Liver (tissue), 9 donors: ENCODE data around the gene PTTG1IP. TPM values are rescaled to one million over a fixed set of nuclear protein-coding genes. Genes with fewer than 3 reads are reported as not detected.

ENCODE experiments used
- DNase-seq: peaks from one replicate; pipeline ENCODE4 v3.0.0-alpha.2; 2017; ENCODE audit warnings: low spot score
- H3K27ac ChIP-seq, 2 donors: one replicate each; pipeline ENCODE4 v1.7.0; 2013; ENCODE audit warnings: inconsistent platforms in 2 of 2, low read length in 2 of 2, control low read depth in 1 of 2, low read depth in 1 of 2, mild to moderate bottlenecking in 1 of 2
- H3K27me3 ChIP-seq, 4 donors: one replicate each; pipeline versions ENCODE4 v1.6.1 to v1.7.0; 2013; ENCODE audit warnings: low read length in 3 of 4, inconsistent platforms in 1 of 4, mild to moderate bottlenecking in 1 of 4, moderate library complexity in 1 of 4; ENCODE audit not compliant: control insufficient read depth in 4 of 4, insufficient read depth in 4 of 4
- H3K36me3 ChIP-seq, 4 donors: one replicate each; pipeline versions ENCODE4 v1.6.1 to v1.7.0; 2013; ENCODE audit warnings: low read length in 3 of 4, mild to moderate bottlenecking in 3 of 4, low read depth in 1 of 4, moderate library complexity in 1 of 4; ENCODE audit not compliant: control insufficient read depth in 4 of 4, insufficient read depth in 3 of 4
- H3K4me1 ChIP-seq, 4 donors: one replicate each; pipeline versions ENCODE4 v1.6.1 to v1.7.0; 2013; ENCODE audit warnings: low read length in 3 of 4, mild to moderate bottlenecking in 3 of 4, moderate library complexity in 1 of 4; ENCODE audit not compliant: control insufficient read depth in 4 of 4, insufficient read depth in 4 of 4
- H3K4me3 ChIP-seq, 3 donors: one replicate each; pipeline versions ENCODE4 v1.6.1 to v1.7.0; 2013; ENCODE audit warnings: low read length in 3 of 3, control low read depth in 1 of 3, low read depth in 1 of 3, mild to moderate bottlenecking in 1 of 3
- H3K9ac ChIP-seq, 2 donors: one replicate each; pipeline ENCODE4 v1.7.0; 2013; ENCODE audit warnings: low read length in 2 of 2, mild to moderate bottlenecking in 2 of 2, moderate library complexity in 2 of 2, control low read depth in 1 of 2, low read depth in 1 of 2
- H3K9me3 ChIP-seq, 4 donors: one replicate each; pipeline versions ENCODE4 v1.6.1 to v1.7.0; 2013; ENCODE audit warnings: low read length in 3 of 4; ENCODE audit not compliant: control insufficient read depth in 4 of 4
- FOXA1 ChIP-seq: IDR thresholded peaks from 2 replicates; pipeline ENCODE4 v1.6.1; 2016; ENCODE audit warnings: antibody characterized with exemption
- FOXA2 ChIP-seq: IDR thresholded peaks from 2 replicates; pipeline ENCODE4 v1.6.1; 2016; ENCODE audit warnings: antibody characterized with exemption
- GABPA ChIP-seq, 2 donors: IDR thresholded peaks in 1 of 2; conservative IDR thresholded peaks in 1 of 2; 2 replicates each; pipeline ENCODE4 v1.6.1; 2016; ENCODE audit warnings: antibody characterized with exemption in 2 of 2, mild to moderate bottlenecking in 1 of 2, moderate library complexity in 1 of 2
- HNF4A ChIP-seq, 2 donors: conservative IDR thresholded peaks; 2 replicates each; pipeline ENCODE4 v1.6.1; 2016; ENCODE audit warnings: antibody characterized with exemption in 2 of 2, mild to moderate bottlenecking in 2 of 2
- HNF4G ChIP-seq: IDR thresholded peaks from 2 replicates; pipeline ENCODE4 v1.6.1; 2016; ENCODE audit warnings: antibody characterized with exemption
- NR2F2 ChIP-seq: IDR thresholded peaks from 2 replicates; pipeline ENCODE4 v1.6.1; 2016; ENCODE audit warnings: antibody characterized with exemption
- RAD21 ChIP-seq, 2 donors: IDR thresholded peaks; 2 replicates each; pipeline ENCODE4 v1.6.1; 2016; ENCODE audit warnings: antibody characterized with exemption in 2 of 2, mild to moderate bottlenecking in 2 of 2
- RXRA ChIP-seq, 2 donors: IDR thresholded peaks; 2 replicates each; pipeline ENCODE4 v1.6.1; 2017 to 2018; ENCODE audit warnings: antibody characterized with exemption in 2 of 2, mild to moderate bottlenecking in 1 of 2
- SP1 ChIP-seq: IDR thresholded peaks from 2 replicates; pipeline ENCODE4 v1.6.1; 2018; ENCODE audit warnings: antibody characterized with exemption, mild to moderate bottlenecking
- YY1 ChIP-seq: IDR thresholded peaks from 2 replicates; pipeline ENCODE4 v1.6.1; 2016; ENCODE audit warnings: antibody characterized with exemption, mild to moderate bottlenecking
- WGBS: extraction: QIAGEN DNeasy Blood & Tissue Kit; methylation state at CpG from one replicate; pipeline ENCODE4 v1.1.7; 2013; 5-methylcytosine and 5-hydroxymethylcytosine counted together
- polyA plus RNA-seq, 2 donors: library from polyadenylated mRNA; stranded (reverse) in 1 of 2; unstranded in 1 of 2; fragments of 200-250 nt in 1 of 2; fragments of >200 nt in 1 of 2; fragmentation: Nextera tagmentation in 1 of 2; extraction: Ambion mirVana in 1 of 2; gene quantifications; one replicate each; pipeline versions ENCODE4 v1.2.1 to v1.2.3, GENCODE V29; 2013 to 2015
- total RNA-seq, 2 donors: library from RNA; depleted of rRNA; stranded (reverse); fragments of >200 nt; gene quantifications; one replicate each; pipeline ENCODE4 v1.2.3, GENCODE V29; 2014
- TF ChIP-seq, protein P1 (sequence below): fragments of 150-350 bp; IDR thresholded peaks from 2 replicates; pipeline ENCODE4 v1.5.1; 2017; ENCODE audit warnings: improper control_type of control experiment, low read depth, low read length; ENCODE audit not compliant: missing input control
- TF ChIP-seq, protein P2 (sequence below): IDR thresholded peaks from 2 replicates; pipeline ENCODE4 v1.6.1; 2016; ENCODE audit warnings: antibody characterized with exemption, mild to moderate bottlenecking
- TF ChIP-seq, protein P3 (sequence below): IDR thresholded peaks from 2 replicates; pipeline ENCODE4 v1.6.1; 2016; ENCODE audit warnings: antibody characterized with exemption
- TF ChIP-seq, protein P4 (sequence below): IDR thresholded peaks from 2 replicates; pipeline ENCODE4 v1.6.1; 2016; ENCODE audit warnings: antibody characterized with exemption
- TF ChIP-seq, protein P5 (sequence below): IDR thresholded peaks from 2 replicates; pipeline ENCODE4 v1.6.1; 2016; ENCODE audit warnings: antibody characterized with exemption
- donor health status: healthy.
- donor health status: healthy.
- donor health status: healthy.
- donor health status: healthy.
- donor health status: healthy.

Gene PTTG1IP
- total and polyA plus RNA-seq, 4 donors, result 62.0 to 94.0 (median 79.8) TPM

DNA sequence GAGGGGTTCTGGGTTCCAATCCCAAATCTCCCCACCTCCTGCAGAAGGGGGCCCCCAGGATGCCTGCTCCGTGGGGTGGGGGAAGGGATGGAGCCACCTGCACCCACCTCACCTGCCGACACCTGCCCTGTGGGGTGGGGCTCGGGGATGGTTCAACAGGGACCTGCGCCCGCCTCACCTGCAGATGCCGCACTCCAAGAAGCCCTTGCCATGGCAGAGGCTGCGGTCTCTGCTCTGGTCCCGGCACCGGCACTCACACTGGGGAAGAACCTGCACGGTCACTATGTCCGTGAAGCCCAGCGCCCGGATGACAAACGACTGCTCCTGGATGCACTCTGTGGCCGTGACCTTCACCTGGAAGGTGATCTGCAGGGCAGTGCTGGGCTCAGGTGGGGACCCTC, 18.1 kb upstream of the PTTG1IP start:
- H3K9ac ChIP-seq, result no peak overlapping the region

DNA sequence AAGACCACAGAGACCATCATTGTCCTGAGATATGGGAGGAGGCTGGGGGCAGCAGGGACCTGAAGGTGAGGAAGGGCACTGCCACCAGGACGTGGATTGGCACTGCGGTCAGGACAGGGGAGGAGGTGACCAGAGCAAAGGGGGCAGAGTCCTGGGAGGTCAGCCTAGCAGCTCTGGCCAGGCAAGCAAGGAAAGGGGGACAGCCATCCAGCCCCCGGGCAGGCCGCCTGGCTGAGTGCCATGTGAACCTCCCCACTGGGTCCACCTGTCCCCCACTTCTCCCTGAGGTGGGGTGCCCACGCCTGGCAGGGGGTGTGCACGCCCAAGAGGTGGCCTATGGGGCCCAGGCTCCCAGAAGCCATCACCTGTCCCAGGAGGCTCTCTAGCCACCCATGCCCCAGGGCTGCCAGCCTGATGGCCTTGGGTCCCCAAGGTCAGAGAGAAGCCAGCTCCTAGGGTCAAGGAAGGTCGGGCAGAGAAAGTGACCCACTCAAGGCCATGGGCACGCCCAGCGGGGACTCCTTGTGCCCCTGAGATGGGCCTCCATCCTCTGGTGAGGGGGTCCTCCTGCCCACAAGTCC, 17.6 kb upstream of the PTTG1IP start:
- no peak for DNase-seq

More for the DNA sequence above, 18.1 kb upstream of the PTTG1IP start:
- WGBS, result 90% methylated on average over 15 of the region's 15 CpGs
- no peak overlapping the region for H3K4me3 ChIP-seq
- H3K27ac ChIP-seq, result no peak overlapping the region
- no peak for TF ChIP-seq GABPA (IDR thresholded peaks at IDR 0.05 in 1 of 2, conservative IDR thresholded peaks at IDR 0.05 in 1 of 2)
- TF ChIP-seq, protein P1, sequence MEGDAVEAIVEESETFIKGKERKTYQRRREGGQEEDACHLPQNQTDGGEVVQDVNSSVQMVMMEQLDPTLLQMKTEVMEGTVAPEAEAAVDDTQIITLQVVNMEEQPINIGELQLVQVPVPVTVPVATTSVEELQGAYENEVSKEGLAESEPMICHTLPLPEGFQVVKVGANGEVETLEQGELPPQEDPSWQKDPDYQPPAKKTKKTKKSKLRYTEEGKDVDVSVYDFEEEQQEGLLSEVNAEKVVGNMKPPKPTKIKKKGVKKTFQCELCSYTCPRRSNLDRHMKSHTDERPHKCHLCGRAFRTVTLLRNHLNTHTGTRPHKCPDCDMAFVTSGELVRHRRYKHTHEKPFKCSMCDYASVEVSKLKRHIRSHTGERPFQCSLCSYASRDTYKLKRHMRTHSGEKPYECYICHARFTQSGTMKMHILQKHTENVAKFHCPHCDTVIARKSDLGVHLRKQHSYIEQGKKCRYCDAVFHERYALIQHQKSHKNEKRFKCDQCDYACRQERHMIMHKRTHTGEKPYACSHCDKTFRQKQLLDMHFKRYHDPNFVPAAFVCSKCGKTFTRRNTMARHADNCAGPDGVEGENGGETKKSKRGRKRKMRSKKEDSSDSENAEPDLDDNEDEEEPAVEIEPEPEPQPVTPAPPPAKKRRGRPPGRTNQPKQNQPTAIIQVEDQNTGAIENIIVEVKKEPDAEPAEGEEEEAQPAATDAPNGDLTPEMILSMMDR, result no peak
- TF ChIP-seq RXRA (IDR thresholded peaks at IDR 0.05), result no peak
- TF ChIP-seq, protein P2, sequence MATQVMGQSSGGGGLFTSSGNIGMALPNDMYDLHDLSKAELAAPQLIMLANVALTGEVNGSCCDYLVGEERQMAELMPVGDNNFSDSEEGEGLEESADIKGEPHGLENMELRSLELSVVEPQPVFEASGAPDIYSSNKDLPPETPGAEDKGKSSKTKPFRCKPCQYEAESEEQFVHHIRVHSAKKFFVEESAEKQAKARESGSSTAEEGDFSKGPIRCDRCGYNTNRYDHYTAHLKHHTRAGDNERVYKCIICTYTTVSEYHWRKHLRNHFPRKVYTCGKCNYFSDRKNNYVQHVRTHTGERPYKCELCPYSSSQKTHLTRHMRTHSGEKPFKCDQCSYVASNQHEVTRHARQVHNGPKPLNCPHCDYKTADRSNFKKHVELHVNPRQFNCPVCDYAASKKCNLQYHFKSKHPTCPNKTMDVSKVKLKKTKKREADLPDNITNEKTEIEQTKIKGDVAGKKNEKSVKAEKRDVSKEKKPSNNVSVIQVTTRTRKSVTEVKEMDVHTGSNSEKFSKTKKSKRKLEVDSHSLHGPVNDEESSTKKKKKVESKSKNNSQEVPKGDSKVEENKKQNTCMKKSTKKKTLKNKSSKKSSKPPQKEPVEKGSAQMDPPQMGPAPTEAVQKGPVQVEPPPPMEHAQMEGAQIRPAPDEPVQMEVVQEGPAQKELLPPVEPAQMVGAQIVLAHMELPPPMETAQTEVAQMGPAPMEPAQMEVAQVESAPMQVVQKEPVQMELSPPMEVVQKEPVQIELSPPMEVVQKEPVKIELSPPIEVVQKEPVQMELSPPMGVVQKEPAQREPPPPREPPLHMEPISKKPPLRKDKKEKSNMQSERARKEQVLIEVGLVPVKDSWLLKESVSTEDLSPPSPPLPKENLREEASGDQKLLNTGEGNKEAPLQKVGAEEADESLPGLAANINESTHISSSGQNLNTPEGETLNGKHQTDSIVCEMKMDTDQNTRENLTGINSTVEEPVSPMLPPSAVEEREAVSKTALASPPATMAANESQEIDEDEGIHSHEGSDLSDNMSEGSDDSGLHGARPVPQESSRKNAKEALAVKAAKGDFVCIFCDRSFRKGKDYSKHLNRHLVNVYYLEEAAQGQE, result no peak
- no peak for TF ChIP-seq NR2F2
- TF ChIP-seq, protein P3, sequence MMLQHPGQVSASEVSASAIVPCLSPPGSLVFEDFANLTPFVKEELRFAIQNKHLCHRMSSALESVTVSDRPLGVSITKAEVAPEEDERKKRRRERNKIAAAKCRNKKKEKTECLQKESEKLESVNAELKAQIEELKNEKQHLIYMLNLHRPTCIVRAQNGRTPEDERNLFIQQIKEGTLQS, result no peak
- no peaks in the 10 kb centered on the region for H3K27me3 ChIP-seq
- H3K36me3 ChIP-seq, result no peaks in the 10 kb centered on the region
- no peaks in the 10 kb centered on the region for H3K9me3 ChIP-seq
- DNase-seq, result no peak
- H3K4me1 ChIP-seq, result peaks cover 15 to 51% (median 33%) of the 10 kb centered on the region in 4 donors

DNA sequence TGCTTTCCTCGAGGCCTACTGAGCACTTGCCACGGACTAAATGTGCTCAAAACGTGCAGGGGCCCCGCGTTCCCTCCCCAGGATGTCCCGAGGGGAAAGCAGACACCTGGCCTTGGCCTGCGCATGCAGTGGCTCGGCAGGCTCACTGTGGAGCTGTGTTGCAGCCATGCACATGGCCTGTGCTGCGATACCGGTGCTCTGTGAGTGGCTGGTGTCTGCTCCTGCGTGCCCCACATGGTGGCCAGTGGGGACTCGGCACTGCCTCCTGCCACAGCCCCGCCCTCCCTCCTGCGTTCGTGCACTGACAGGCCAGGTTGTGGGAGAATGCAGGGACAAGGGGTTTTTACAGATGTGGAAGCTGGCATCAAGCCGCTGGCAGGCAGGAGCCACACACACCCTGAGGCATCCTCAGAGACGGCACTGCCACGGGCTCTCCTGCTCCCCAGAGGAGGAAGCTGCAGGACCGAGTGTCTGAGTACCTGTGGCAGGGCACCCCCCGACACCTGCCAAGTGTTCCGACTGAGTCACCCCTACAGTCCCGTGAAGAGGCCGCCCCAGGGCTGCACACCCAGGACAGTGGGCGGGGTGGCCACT, 16.9 kb upstream of the PTTG1IP start:
- no peak overlapping the region for H3K9ac ChIP-seq
- no peak overlapping the region for H3K27ac ChIP-seq
- DNase-seq, result no peak
- H3K4me1 ChIP-seq, result peaks cover 24 to 62% (median 42%) of the 10 kb centered on the region in 4 donors
- H3K9me3 ChIP-seq, result no peaks in the 10 kb centered on the region
- no peak overlapping the region for H3K4me3 ChIP-seq
- no peaks in the 10 kb centered on the region for H3K36me3 ChIP-seq
- no peaks in the 10 kb centered on the region for H3K27me3 ChIP-seq
- 89% methylated on average over 24 of the region's 24 CpGs for WGBS
- TF ChIP-seq, protein P2, result no peak
- TF ChIP-seq FOXA1 (no peak), NR2F2 (no peak), SP1 (no peak), RAD21 (IDR thresholded peaks at IDR 0.05) (no peak), HNF4A (conservative IDR thresholded peaks at IDR 0.05) (no peak), FOXA2 (no peak), HNF4G (no peak)
- TF ChIP-seq, protein P4, sequence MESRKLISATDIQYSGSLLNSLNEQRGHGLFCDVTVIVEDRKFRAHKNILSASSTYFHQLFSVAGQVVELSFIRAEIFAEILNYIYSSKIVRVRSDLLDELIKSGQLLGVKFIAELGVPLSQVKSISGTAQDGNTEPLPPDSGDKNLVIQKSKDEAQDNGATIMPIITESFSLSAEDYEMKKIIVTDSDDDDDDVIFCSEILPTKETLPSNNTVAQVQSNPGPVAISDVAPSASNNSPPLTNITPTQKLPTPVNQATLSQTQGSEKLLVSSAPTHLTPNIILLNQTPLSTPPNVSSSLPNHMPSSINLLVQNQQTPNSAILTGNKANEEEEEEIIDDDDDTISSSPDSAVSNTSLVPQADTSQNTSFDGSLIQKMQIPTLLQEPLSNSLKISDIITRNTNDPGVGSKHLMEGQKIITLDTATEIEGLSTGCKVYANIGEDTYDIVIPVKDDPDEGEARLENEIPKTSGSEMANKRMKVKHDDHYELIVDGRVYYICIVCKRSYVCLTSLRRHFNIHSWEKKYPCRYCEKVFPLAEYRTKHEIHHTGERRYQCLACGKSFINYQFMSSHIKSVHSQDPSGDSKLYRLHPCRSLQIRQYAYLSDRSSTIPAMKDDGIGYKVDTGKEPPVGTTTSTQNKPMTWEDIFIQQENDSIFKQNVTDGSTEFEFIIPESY, result no peak
- TF ChIP-seq, protein P5, sequence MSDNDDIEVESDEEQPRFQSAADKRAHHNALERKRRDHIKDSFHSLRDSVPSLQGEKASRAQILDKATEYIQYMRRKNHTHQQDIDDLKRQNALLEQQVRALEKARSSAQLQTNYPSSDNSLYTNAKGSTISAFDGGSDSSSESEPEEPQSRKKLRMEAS, result no peak

More for the DNA sequence above, 17.6 kb upstream of the PTTG1IP start:
- H3K4me1 ChIP-seq, result peaks cover 21 to 57% (median 38%) of the 10 kb centered on the region in 4 donors
- no peaks in the 10 kb centered on the region for H3K9me3 ChIP-seq
- no peak overlapping the region for H3K4me3 ChIP-seq
- no peaks in the 10 kb centered on the region for H3K36me3 ChIP-seq
- WGBS, result 76% methylated on average over 9 of the region's 9 CpGs
- TF ChIP-seq HNF4A (conservative IDR thresholded peaks at IDR 0.05) (no peak), YY1 (no peak)
- H3K27ac ChIP-seq, result no peak overlapping the region
- no peaks in the 10 kb centered on the region for H3K27me3 ChIP-seq
- H3K9ac ChIP-seq, result no peak overlapping the region
